ENCODE results near the gene ABCC4. TPM values are rescaled to one million over a fixed set of nuclear protein-coding genes. Genes with fewer than 3 reads are reported as not detected.
"Not testable (repeated sequence)": the region's sequence is repeated elsewhere in the genome, so short reads cannot be mapped to it uniquely, and the experiment has no call there.

ABCC4 gene
- polyA plus RNA-seq, 1 experiment: 140 TPM

GRCh38 chr13:95279016-95279415 lies 22.2 kb downstream of the ABCC4 start:
- TF ChIP-seq, protein P1, sequence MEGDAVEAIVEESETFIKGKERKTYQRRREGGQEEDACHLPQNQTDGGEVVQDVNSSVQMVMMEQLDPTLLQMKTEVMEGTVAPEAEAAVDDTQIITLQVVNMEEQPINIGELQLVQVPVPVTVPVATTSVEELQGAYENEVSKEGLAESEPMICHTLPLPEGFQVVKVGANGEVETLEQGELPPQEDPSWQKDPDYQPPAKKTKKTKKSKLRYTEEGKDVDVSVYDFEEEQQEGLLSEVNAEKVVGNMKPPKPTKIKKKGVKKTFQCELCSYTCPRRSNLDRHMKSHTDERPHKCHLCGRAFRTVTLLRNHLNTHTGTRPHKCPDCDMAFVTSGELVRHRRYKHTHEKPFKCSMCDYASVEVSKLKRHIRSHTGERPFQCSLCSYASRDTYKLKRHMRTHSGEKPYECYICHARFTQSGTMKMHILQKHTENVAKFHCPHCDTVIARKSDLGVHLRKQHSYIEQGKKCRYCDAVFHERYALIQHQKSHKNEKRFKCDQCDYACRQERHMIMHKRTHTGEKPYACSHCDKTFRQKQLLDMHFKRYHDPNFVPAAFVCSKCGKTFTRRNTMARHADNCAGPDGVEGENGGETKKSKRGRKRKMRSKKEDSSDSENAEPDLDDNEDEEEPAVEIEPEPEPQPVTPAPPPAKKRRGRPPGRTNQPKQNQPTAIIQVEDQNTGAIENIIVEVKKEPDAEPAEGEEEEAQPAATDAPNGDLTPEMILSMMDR (IDR thresholded peaks at IDR 0.05; ENCODE audit: low read depth, low read length): no peak
- POLR2A ChIA-PET: no interaction called here
- Histone ChIP-seq H3K9me3 (ENCODE audit: control insufficient read depth, insufficient read depth, low read length) (no peaks in the 10 kb centered on the region), H3K4me3 (ENCODE audit: low read depth, low read length) (no peak overlapping the region), H3K27me3 (ENCODE audit: control insufficient read depth, insufficient read depth, low read length) (no peaks in the 10 kb centered on the region), H3K27ac (ENCODE audit: low read depth, low read length) (no peak overlapping the region)
- no peak for DNase-seq (ENCODE audit: low read depth, low spot score)
- CTCF ChIA-PET: interaction anchor here (1.1 kb wide), 1 partner anchor 126 kb away, joined by 3 read pairs; no protein-coding TSS in a partner anchor

DNA sequence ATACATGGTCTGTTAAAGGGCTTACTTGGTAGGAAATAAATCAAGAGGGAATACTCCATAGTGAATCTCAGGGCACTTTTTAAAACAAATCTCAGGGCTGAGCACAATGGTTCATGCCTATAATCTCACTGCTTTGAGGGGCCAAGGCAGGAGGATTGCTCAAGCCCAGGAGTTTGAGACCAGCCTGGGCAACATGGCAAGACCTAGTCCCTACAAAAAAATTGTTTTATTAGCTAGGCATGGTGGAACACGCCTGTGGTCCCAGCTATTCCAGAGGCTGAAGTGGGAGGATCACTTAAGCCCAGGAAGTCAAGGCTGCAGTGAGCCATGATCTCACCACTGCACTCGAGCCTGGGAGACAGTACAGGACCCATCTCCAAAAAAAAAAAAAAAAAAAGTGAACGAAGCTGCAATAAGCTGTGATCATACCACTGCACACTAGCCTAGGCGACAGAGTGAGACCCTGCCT lies 25.2 kb downstream of the ABCC4 start:
- H3K27me3 ChIP-seq (ENCODE audit: control insufficient read depth, insufficient read depth, low read length): no peaks in the 10 kb centered on the region
- H3K9me3 ChIP-seq (ENCODE audit: control insufficient read depth, insufficient read depth, low read length): no peaks in the 10 kb centered on the region
- ChIA-PET POLR2A (interaction anchor here (0.5 to 2.4 kb wide), 7 partner anchors 12 to 124 kb away, joined by 3 to 10 read pairs (median 4); no protein-coding TSS in a partner anchor), CTCF (interaction anchor here (1.0 to 3.4 kb wide), 3 partner anchors 24 to 104 kb away, joined by 4 to 23 read pairs (median 5); no protein-coding TSS in a partner anchor)
- TF ChIP-seq, protein P1 (IDR thresholded peaks at IDR 0.05; ENCODE audit: low read depth, low read length): no peak
- no peak overlapping the region for H3K4me3 ChIP-seq (ENCODE audit: low read depth, low read length)
- H3K27ac ChIP-seq (ENCODE audit: low read depth, low read length): peak overlapping the region; percentile 77
- DNase-seq (ENCODE audit: low read depth, low spot score): no peak

DNA sequence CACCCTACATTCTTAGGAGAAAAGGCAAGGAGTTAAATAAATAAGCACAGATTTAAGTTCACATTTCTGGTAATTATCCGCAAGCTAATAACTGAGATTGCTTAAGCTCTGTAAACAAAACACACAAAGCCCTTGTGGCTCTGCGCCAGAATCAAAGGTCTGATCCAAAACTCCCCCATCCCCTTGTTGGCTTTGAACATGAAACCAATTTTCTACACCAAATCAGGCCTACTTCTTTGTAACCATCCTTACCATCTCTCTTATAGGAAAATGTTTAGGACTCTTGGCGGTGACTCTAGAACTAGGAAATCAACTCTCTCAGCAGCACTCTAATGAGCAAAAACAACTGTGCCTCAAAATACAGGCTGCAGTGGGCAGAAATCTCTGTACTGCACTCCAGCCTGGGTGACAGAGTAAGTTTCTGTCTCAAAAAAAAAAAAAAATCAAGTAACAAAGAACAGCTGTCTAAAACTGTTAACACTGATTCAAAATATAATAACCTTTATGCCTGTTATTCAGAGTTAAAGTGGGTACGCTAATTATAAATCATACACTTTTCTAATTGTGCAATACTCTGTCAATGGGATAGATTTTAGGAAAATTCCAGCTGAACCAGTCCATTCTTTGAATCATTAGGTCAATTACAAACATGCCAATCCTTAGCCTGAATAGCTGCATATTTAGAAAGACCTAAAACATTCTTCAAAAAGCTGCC lies 25.8 kb downstream of the ABCC4 start:
- no peak for DNase-seq (ENCODE audit: low read depth, low spot score)
- H3K27me3 ChIP-seq (ENCODE audit: control insufficient read depth, insufficient read depth, low read length): no peaks in the 10 kb centered on the region
- no peaks in the 10 kb centered on the region; the same call in 1 of the 2 replicates for H3K9me3 ChIP-seq (ENCODE audit: control insufficient read depth, insufficient read depth, low read length)
- ChIA-PET CTCF (interaction anchor here (1.0 to 3.4 kb wide), 3 partner anchors 25 to 105 kb away, joined by 4 to 23 read pairs (median 5); no protein-coding TSS in a partner anchor), POLR2A (interaction anchor here (0.5 to 2.4 kb wide), 8 partner anchors 12 to 507 kb away, joined by 3 to 10 read pairs (median 4); no protein-coding TSS in a partner anchor)
- H3K4me3 ChIP-seq (ENCODE audit: low read depth, low read length): no peak overlapping the region
- TF ChIP-seq, protein P1 (IDR thresholded peaks at IDR 0.05; ENCODE audit: low read depth, low read length): no peak
- H3K27ac ChIP-seq (ENCODE audit: low read depth, low read length): peak overlapping the region; percentile 77

GRCh38 chr13:95273592-95274132 lies 27.6 kb downstream of the ABCC4 start:
- H3K27ac ChIP-seq (ENCODE audit: low read depth, low read length): peak overlapping the region; percentile 65
- ChIA-PET POLR2A (interaction anchor here (0.6 to 2.4 kb wide), 3 partner anchors 25 to 80 kb away, joined by 3 to 10 read pairs (median 3); no protein-coding TSS in a partner anchor), CTCF (interaction anchor here (0.7 to 3.4 kb wide), 6 partner anchors 14 to 137 kb away, joined by 3 to 23 read pairs (median 4); partner anchors contain the start of gene ABCC4)
- H3K27me3 ChIP-seq (ENCODE audit: control insufficient read depth, insufficient read depth, low read length); DNase-seq (ENCODE audit: low read depth, low spot score); H3K9me3 ChIP-seq (ENCODE audit: control insufficient read depth, insufficient read depth, low read length); H3K4me3 ChIP-seq (ENCODE audit: low read depth, low read length): not testable (repeated sequence)

GRCh38 chr13:95272076-95272475 lies 29.2 kb downstream of the ABCC4 start:
- CTCF ChIA-PET: interaction anchor here (1.2 to 1.5 kb wide), 3 partner anchors 25 to 80 kb away, joined by 4 to 5 read pairs (median 4); partner anchors contain the start of gene ABCC4
- peak overlapping the region; percentile 92 for H3K27ac ChIP-seq (ENCODE audit: low read depth, low read length)
- H3K9me3 ChIP-seq (ENCODE audit: control insufficient read depth, insufficient read depth, low read length); H3K27me3 ChIP-seq (ENCODE audit: control insufficient read depth, insufficient read depth, low read length); H3K4me3 ChIP-seq (ENCODE audit: low read depth, low read length); DNase-seq (ENCODE audit: low read depth, low spot score): not testable (repeated sequence)
- POLR2A ChIA-PET: interaction anchor here (1.0 to 2.3 kb wide), 14 partner anchors 9 to 133 kb away, joined by 3 to 22 read pairs (median 6); partner anchors contain the start of gene ABCC4

Measured in AG04450 (cell line).